Measurements from ENCODE around the gene OR5AN1.

OR5AN1 gene

DNA sequence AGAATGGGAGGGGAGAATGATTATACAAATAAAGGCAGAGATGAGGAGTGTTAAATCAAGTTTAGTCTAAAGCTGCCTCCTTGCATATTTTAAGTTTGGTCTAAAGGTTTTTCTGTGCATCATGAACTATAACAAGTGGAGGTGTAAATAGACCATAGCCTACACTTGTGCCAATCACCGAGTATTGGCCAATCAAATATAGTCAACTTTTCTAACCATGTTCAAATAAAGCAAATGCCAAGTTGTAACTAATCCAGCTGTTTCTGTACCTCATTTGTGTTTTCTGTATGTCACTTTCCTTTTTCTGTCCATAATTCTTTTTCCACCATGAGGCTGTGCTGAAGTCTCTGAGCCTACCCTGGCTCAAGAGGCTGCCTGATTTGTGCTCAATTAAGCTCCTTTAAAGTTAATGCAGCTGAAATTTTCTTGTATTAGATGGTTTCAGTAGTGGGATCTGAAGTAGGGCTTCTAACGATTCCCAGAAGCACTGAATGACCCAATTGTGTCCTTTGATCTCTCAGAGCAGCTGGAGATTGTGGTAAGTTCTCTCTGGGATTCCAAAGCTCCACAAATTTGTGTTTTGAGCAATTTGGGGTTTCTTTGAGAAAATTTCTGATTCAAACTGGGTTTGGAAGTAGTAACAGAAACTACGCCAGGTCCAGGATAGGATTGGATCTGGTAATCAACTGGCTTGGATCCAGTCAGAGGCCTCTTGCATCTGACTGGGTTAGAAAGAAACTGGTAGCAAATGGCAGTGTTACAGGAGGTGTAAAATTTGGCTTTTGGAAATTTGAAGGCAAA is 42.0 kb downstream of the OR5AN1 start:
- CTCF ChIA-PET = interaction anchor here (0.6 kb wide), 1 partner anchor 61 kb away, joined by 5 read pairs; no protein-coding TSS in a partner anchor
- no peak for DNase-seq (ENCODE audit: extremely low spot score)
- POLR2A ChIA-PET = no interaction called here
- TF ChIP-seq FOXM1 (IDR thresholded peaks at IDR 0.05; ENCODE audit: borderline replicate concordance) = no peak
- no peak for TF ChIP-seq SP1 (IDR thresholded peaks at IDR 0.05)
- no peak for TF ChIP-seq SUZ12 (IDR thresholded peaks at IDR 0.05)
- no peak for TF ChIP-seq FOXA1 (IDR thresholded peaks at IDR 0.05)
- TF ChIP-seq, protein P1, sequence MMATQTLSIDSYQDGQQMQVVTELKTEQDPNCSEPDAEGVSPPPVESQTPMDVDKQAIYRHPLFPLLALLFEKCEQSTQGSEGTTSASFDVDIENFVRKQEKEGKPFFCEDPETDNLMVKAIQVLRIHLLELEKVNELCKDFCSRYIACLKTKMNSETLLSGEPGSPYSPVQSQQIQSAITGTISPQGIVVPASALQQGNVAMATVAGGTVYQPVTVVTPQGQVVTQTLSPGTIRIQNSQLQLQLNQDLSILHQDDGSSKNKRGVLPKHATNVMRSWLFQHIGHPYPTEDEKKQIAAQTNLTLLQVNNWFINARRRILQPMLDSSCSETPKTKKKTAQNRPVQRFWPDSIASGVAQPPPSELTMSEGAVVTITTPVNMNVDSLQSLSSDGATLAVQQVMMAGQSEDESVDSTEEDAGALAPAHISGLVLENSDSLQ (IDR thresholded peaks at IDR 0.05) = no peak
- no peak for TF ChIP-seq FOXK2 (IDR thresholded peaks at IDR 0.05)
- no peak for TF ChIP-seq BHLHE40 (IDR thresholded peaks at IDR 0.05; ENCODE audit: borderline replicate concordance)
- TF ChIP-seq ARNT (IDR thresholded peaks at IDR 0.05) = no peak
- TF ChIP-seq LEF1 (IDR thresholded peaks at IDR 0.05; ENCODE audit: borderline replicate concordance) = no peak
- TF ChIP-seq ELF4 (IDR thresholded peaks at IDR 0.05) = no peak
- no peak for TF ChIP-seq HDGF (IDR thresholded peaks at IDR 0.05; ENCODE audit: borderline replicate concordance)
- no peak for TF ChIP-seq ZNF384 (IDR thresholded peaks at IDR 0.05)
- TF ChIP-seq TARDBP (IDR thresholded peaks at IDR 0.05) = no peak
- no peak for TF ChIP-seq CTBP1 (IDR thresholded peaks at IDR 0.05; ENCODE audit: borderline replicate concordance)
- TF ChIP-seq NFRKB (IDR thresholded peaks at IDR 0.05) = no peak
- no peak for TF ChIP-seq L3MBTL2 (conservative IDR thresholded peaks at IDR 0.05)

DNA sequence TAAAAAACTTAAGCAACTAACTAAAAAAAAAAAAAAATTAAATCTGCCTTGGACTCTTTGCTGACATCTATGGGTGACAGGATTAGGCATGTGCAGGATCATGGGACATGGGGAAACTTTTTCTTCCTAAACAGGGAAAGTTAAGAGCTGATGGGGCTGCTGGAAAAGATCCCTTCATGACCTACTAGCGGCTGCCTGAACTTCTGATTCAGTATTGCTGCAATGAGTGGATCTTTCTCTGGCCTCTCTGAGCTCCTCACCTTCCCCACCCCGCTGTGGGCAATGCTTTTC is 42.5 kb downstream of the OR5AN1 start:
- ChIA-PET POLR2A (no interaction called here), CTCF (interaction anchor here (0.6 kb wide), 1 partner anchor 60 kb away, joined by 5 read pairs; no protein-coding TSS in a partner anchor)
- no peak for DNase-seq (ENCODE audit: extremely low spot score)
- TF ChIP-seq BHLHE40 (IDR thresholded peaks at IDR 0.05; ENCODE audit: borderline replicate concordance) (no peak), FOXA1 (IDR thresholded peaks at IDR 0.05) (no peak), FOXM1 (IDR thresholded peaks at IDR 0.05; ENCODE audit: borderline replicate concordance) (no peak), ELF4 (IDR thresholded peaks at IDR 0.05) (no peak), CTBP1 (IDR thresholded peaks at IDR 0.05; ENCODE audit: borderline replicate concordance) (no peak), ARNT (IDR thresholded peaks at IDR 0.05) (no peak), LEF1 (IDR thresholded peaks at IDR 0.05; ENCODE audit: borderline replicate concordance) (no peak), SUZ12 (IDR thresholded peaks at IDR 0.05) (no peak), HDGF (IDR thresholded peaks at IDR 0.05; ENCODE audit: borderline replicate concordance) (no peak), TARDBP (IDR thresholded peaks at IDR 0.05) (no peak), L3MBTL2 (conservative IDR thresholded peaks at IDR 0.05) (no peak), SP1 (IDR thresholded peaks at IDR 0.05) (no peak), ZNF384 (IDR thresholded peaks at IDR 0.05) (no peak), NFRKB (IDR thresholded peaks at IDR 0.05) (no peak), FOXK2 (IDR thresholded peaks at IDR 0.05) (no peak)
- TF ChIP-seq, protein P1 (IDR thresholded peaks at IDR 0.05) = no peak

DNA sequence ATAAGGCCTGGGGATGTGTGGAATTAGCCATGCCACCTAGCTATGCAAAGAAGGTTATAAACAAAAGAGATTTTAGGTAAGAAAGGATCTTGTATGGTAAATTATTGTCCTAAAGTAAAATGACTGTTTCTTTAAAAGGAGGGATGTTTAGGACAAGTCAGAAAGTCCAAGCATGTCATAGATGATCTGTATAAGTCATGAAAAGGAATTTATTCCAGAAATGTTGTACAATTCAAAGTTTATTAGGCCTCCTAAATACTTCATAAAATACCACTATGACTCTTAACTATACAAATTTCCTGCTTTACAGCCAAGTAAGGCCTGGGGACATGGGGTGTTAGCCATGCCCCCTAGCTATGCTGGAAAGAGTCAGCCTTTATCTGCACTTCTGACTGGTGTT is 44.9 kb downstream of the OR5AN1 start:
- ChIA-PET POLR2A (no interaction called here), CTCF (no interaction called here)
- no peak for DNase-seq (ENCODE audit: extremely low spot score)
- no peak for TF ChIP-seq TARDBP (IDR thresholded peaks at IDR 0.05)
- TF ChIP-seq HDGF (IDR thresholded peaks at IDR 0.05; ENCODE audit: borderline replicate concordance) = no peak
- no peak for TF ChIP-seq SP1 (IDR thresholded peaks at IDR 0.05)
- no peak for TF ChIP-seq ZNF384 (IDR thresholded peaks at IDR 0.05)
- TF ChIP-seq LEF1 (IDR thresholded peaks at IDR 0.05; ENCODE audit: borderline replicate concordance) = no peak

DNA sequence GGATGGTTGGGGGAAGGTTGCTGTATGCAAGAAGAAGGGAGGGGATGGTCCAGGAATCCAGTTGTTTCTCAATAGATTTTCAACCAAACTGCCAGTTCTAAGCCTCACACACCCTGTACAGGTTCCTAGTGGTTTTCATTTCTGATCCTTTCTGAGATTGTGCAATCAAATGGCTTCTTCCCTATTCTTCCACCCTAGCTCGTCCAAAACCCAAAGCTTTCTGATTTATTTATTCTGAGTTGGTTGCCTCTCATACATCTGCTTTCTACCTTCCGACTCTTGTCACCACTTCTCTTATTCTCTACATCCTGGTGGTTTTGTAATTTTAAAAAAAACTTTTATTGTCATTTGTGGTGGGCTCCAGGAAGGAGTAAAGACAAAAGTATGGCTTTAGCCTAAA is 55.0 kb downstream of the OR5AN1 start:
- CTCF ChIA-PET = no interaction called here
- no peak for TF ChIP-seq FOXA1 (IDR thresholded peaks at IDR 0.05)
- TF ChIP-seq ELF4 (IDR thresholded peaks at IDR 0.05) = no peak
- no peak for TF ChIP-seq CTBP1 (IDR thresholded peaks at IDR 0.05; ENCODE audit: borderline replicate concordance)
- TF ChIP-seq L3MBTL2 (conservative IDR thresholded peaks at IDR 0.05) = no peak
- TF ChIP-seq ZNF384 (IDR thresholded peaks at IDR 0.05) = no peak
- no peak for DNase-seq (ENCODE audit: extremely low spot score)
- POLR2A ChIA-PET = no interaction called here

DNA sequence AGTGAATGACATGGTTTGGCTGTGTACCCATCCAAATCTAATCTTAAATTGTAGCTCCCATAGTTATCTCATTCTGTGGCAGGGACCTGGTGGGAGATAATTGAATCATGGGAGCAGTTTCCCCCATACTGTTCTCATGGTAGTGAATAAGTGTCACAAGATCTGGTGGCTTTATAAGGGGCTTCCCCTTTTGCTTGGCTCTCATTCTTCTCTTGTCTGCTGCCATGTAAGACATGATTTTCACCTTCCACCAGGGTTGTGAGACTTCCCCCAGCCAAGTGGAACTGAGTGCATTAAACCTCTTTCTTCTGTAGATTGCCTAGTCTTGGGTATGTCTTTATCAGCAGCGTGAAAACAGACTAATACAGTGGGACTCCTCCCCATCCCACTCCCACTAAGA is 56.4 kb downstream of the OR5AN1 start:
- ChIA-PET CTCF (no interaction called here), POLR2A (no interaction called here)
- no peak for DNase-seq (ENCODE audit: extremely low spot score)
- no peak for TF ChIP-seq NFRKB (IDR thresholded peaks at IDR 0.05)
- TF ChIP-seq FOXK2 (IDR thresholded peaks at IDR 0.05) = no peak
- TF ChIP-seq CTBP1 (IDR thresholded peaks at IDR 0.05; ENCODE audit: borderline replicate concordance) = no peak
- TF ChIP-seq TARDBP (IDR thresholded peaks at IDR 0.05) = no peak

DNA sequence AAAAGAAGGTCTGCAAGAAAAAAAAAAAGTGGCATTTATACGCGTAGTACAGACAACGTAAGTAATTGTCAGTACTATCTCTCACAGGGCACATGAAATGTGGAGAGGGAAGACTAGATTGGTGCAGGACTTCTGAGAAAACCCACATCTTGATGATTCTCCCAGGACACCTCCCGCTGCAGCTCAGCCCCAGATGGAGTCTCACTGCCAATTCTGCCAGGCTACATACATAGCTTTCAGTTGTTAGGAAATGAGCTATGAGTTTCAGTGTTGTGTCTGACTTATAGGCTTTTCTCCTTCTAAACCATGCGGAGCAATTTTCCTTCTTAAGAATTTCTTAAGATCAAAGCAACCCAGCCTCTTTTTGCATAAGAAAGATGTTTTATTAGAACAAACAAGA is 57.9 kb downstream of the OR5AN1 start:
- CTCF ChIA-PET = interaction anchor here (0.5 kb wide), 1 partner anchor 654 kb away, joined by 3 read pairs; no protein-coding TSS in a partner anchor

More for the DNA sequence above, 57.9 kb downstream of the OR5AN1 start:
- POLR2A ChIA-PET = no interaction called here
- no peak for TF ChIP-seq FOXA1 (IDR thresholded peaks at IDR 0.05)
- no peak for TF ChIP-seq HDGF (IDR thresholded peaks at IDR 0.05; ENCODE audit: borderline replicate concordance)
- no peak for TF ChIP-seq LEF1 (IDR thresholded peaks at IDR 0.05; ENCODE audit: borderline replicate concordance)
- TF ChIP-seq FOXM1 (IDR thresholded peaks at IDR 0.05; ENCODE audit: borderline replicate concordance) = no peak
- TF ChIP-seq SUZ12 (IDR thresholded peaks at IDR 0.05) = no peak
- TF ChIP-seq BHLHE40 (IDR thresholded peaks at IDR 0.05; ENCODE audit: borderline replicate concordance) = no peak
- TF ChIP-seq ARNT (IDR thresholded peaks at IDR 0.05) = no peak
- TF ChIP-seq TARDBP (IDR thresholded peaks at IDR 0.05) = no peak
- no peak for TF ChIP-seq FOXK2 (IDR thresholded peaks at IDR 0.05)
- TF ChIP-seq SP1 (IDR thresholded peaks at IDR 0.05) = no peak
- no peak for TF ChIP-seq ZNF384 (IDR thresholded peaks at IDR 0.05)
- TF ChIP-seq CTBP1 (IDR thresholded peaks at IDR 0.05; ENCODE audit: borderline replicate concordance) = no peak
- TF ChIP-seq, protein P1 (IDR thresholded peaks at IDR 0.05) = no peak
- TF ChIP-seq NFRKB (IDR thresholded peaks at IDR 0.05) = no peak
- no peak for TF ChIP-seq L3MBTL2 (conservative IDR thresholded peaks at IDR 0.05)
- TF ChIP-seq ELF4 (IDR thresholded peaks at IDR 0.05) = no peak
- DNase-seq (ENCODE audit: extremely low spot score) = no peak
